CD14-positive monocyte (primary cell): ENCODE data around the gene S100A14. TPM values are rescaled to one million over a fixed set of nuclear protein-coding genes. Genes with fewer than 3 reads are reported as not detected.
"Not testable (repeated sequence)": the region's sequence is repeated elsewhere in the genome, so short reads cannot be mapped to it uniquely, and the experiment has no call there.

Source experiments
- DNase-seq, 3 donors: peaks; one replicate each; pipeline ENCODE4 v3.0.0-alpha.2; 2011 to 2022
- H2AFZ ChIP-seq: 2 replicates; pipeline ENCODE4 v1.6.0; 2012; ENCODE audit warnings: mild to moderate bottlenecking, low read depth, low read length, inconsistent platforms; ENCODE audit not compliant: insufficient read depth, poor library complexity, severe bottlenecking
- H3K27ac ChIP-seq, 2 donors: 1 replicate in 1 of 2; 2 replicates in 1 of 2; pipeline ENCODE4 v1.5.1; 2012 to 2013; ENCODE audit warnings: low read length in 2 of 2, control low read depth in 1 of 2, inconsistent platforms in 1 of 2, low read depth in 1 of 2, mild to moderate bottlenecking in 1 of 2
- H3K27me3 ChIP-seq, 2 donors: one replicate each; pipeline versions ENCODE4 v1.6.0 to v1.6.1; 2011 to 2013; ENCODE audit warnings: low read length in 2 of 2; ENCODE audit not compliant: control insufficient read depth in 2 of 2, insufficient read depth in 2 of 2
- H3K36me3 ChIP-seq, 2 donors: replicated peaks in 1 of 2; 1 replicate in 1 of 2; 2 replicates in 1 of 2; pipeline versions ENCODE4 v1.5.1 to v1.6.1; 2012 to 2013; ENCODE audit warnings: low read length in 2 of 2, control low read depth in 1 of 2, inconsistent platforms in 1 of 2, mild to moderate bottlenecking in 1 of 2; ENCODE audit not compliant: insufficient read depth in 2 of 2, control insufficient read depth in 1 of 2
- H3K4me1 ChIP-seq, 2 donors: 1 replicate in 1 of 2; 2 replicates in 1 of 2; pipeline versions ENCODE4 v1.5.1 to v1.6.1; 2012 to 2013; ENCODE audit warnings: low read length in 2 of 2, control low read depth in 1 of 2, inconsistent platforms in 1 of 2, mild to moderate bottlenecking in 1 of 2, moderate library complexity in 1 of 2; ENCODE audit not compliant: insufficient read depth in 2 of 2, control insufficient read depth in 1 of 2
- H3K4me2 ChIP-seq: replicated peaks from 2 replicates; pipeline ENCODE3; 2012; ENCODE audit warnings: low read length, moderate library complexity, mild to moderate bottlenecking; ENCODE audit not compliant: poor library complexity, severe bottlenecking; ENCODE audit errors: extremely low read depth
- H3K4me3 ChIP-seq, 3 experiments: fragments of 200-600 bp in 1 of 3; sonication (generic) in 1 of 3; replicated peaks in 1 of 3; 1 replicate in 2 of 3; 2 replicates in 1 of 3; pipeline ENCODE4 v1.5.1; 2011 to 2013; ENCODE audit warnings: low read length in 3 of 3, mild to moderate bottlenecking in 3 of 3, control low read depth in 2 of 3, low read depth in 2 of 3, inconsistent platforms in 1 of 3, moderate library complexity in 1 of 3
- H3K79me2 ChIP-seq: 2 replicates; pipeline ENCODE4 v1.6.0; 2012; ENCODE audit warnings: mild to moderate bottlenecking, control low read depth, inconsistent platforms, low read length, moderate library complexity; ENCODE audit not compliant: insufficient read depth
- H3K9ac ChIP-seq: 2 replicates; pipeline ENCODE4 v1.6.0; 2017; ENCODE audit warnings: low read length, mild to moderate bottlenecking; ENCODE audit not compliant: insufficient read depth, poor library complexity, severe bottlenecking
- H3K9me3 ChIP-seq, 2 donors: replicated peaks in 1 of 2; 1 replicate in 1 of 2; 2 replicates in 1 of 2; pipeline versions ENCODE4 v1.5.1 to v1.6.1; 2012 to 2013; ENCODE audit warnings: low read length in 2 of 2, control low read depth in 1 of 2; ENCODE audit not compliant: control insufficient read depth in 1 of 2, insufficient read depth in 1 of 2
- H4K20me1 ChIP-seq: 2 replicates; pipeline ENCODE4 v1.6.0; 2012; ENCODE audit warnings: mild to moderate bottlenecking, low read length, control low read depth, moderate library complexity; ENCODE audit not compliant: insufficient read depth
- H3K27ac Mint-ChIP-seq, 7 donors: one replicate each; pipeline ENCODE4 v1.8.0; 2020; ENCODE audit warnings: mild to moderate bottlenecking in 7 of 7, mixed read lengths in 7 of 7, moderate library complexity in 6 of 7, inconsistent platforms in 2 of 7
- H3K27me3 Mint-ChIP-seq, 3 donors: one replicate each; pipeline ENCODE4 v1.8.0; 2021 to 2022; ENCODE audit warnings: low read depth in 3 of 3, mild to moderate bottlenecking in 3 of 3, mixed read lengths in 3 of 3, moderate library complexity in 3 of 3, inconsistent platforms in 1 of 3
- H3K36me3 Mint-ChIP-seq, 2 donors: one replicate each; pipeline ENCODE4 v1.8.0; 2020; ENCODE audit warnings: mixed read lengths in 2 of 2, inconsistent platforms in 1 of 2, mild to moderate bottlenecking in 1 of 2
- H3K4me1 Mint-ChIP-seq: one replicate; pipeline ENCODE4 v1.8.0; 2020; ENCODE audit warnings: mild to moderate bottlenecking, mixed read lengths
- H3K4me3 Mint-ChIP-seq, 2 donors: one replicate each; pipeline ENCODE4 v1.8.0; 2020; ENCODE audit warnings: mild to moderate bottlenecking in 2 of 2, mixed read lengths in 2 of 2, moderate library complexity in 1 of 2
- H3K9me3 Mint-ChIP-seq, 7 donors: one replicate each; pipeline ENCODE4 v1.8.0; 2020 to 2022; ENCODE audit warnings: mixed read lengths in 7 of 7, mild to moderate bottlenecking in 6 of 7, moderate library complexity in 6 of 7, inconsistent platforms in 2 of 7
- CTCF ChIP-seq: fragments of 200-600 bp; IDR thresholded peaks from one replicate; pipeline ENCODE4 v1.8.0; 2022; ENCODE audit warnings: antibody characterized with exemption, mild to moderate bottlenecking
- WGBS: methylation state at CpG from one replicate; pipeline ENCODE4 v1.1.5; 2013; ENCODE audit warnings: missing lambda C conversion rate; ENCODE audit not compliant: insufficient coverage; 5-methylcytosine and 5-hydroxymethylcytosine counted together
- intact Hi-C, 2 donors: fragments of 100-400 bp; cut with micrococcal nuclease; formaldehyde crosslinking; loops; one replicate each; pipeline versions ENCODE4 v1.15.0 to v1.15.1; 2023
- polyA plus RNA-seq, 3 donors: library from polyadenylated mRNA; depleted of rRNA in 1 of 3; unstranded in 2 of 3; stranded (reverse) in 1 of 3; fragments of 300-500 nt in 2 of 3; fragments of >200 nt in 1 of 3; fragmentation: Illumina TruSeq in 2 of 3; gene quantifications; 1 replicate in 2 of 3; 2 replicates in 1 of 3; pipeline ENCODE4 v1.2.3, GENCODE V29; 2012 to 2021

S100A14 gene
- polyA plus RNA-seq, 3 donors = 0.08 TPM; not detected in 2

- no peak for DNase-seq
- no peaks in the 10 kb centered on the region for H3K79me2 ChIP-seq
- Mint-ChIP-seq H3K4me3 (no peak overlapping the region), H3K4me1 (peaks cover 4% of the 10 kb centered on the region), H3K9me3 (peaks cover 0 to 3% (median 0%) of the 10 kb centered on the region in 7 donors), H3K27ac (no peak overlapping the region), H3K36me3 (no peaks in the 10 kb centered on the region), H3K27me3 (peaks cover 4 to 11% (median 4%) of the 10 kb centered on the region in 3 donors)
- H3K4me2 ChIP-seq = no peak overlapping the region
- no peak overlapping the region for H2AFZ ChIP-seq
- no peaks in the 10 kb centered on the region for H3K4me1 ChIP-seq
- no peak overlapping the region for H3K4me3 ChIP-seq
- intact Hi-C loops = no loop called here
- no peaks in the 10 kb centered on the region for H3K27me3 ChIP-seq
- no peaks in the 10 kb centered on the region for H4K20me1 ChIP-seq
- H3K9me3 ChIP-seq = no peaks in the 10 kb centered on the region
- TF ChIP-seq CTCF = no peak
- H3K27ac ChIP-seq = no peak overlapping the region
- WGBS = no CpG with 5 or more reads among the region's 1 CpG
- H3K36me3 ChIP-seq = no peaks in the 10 kb centered on the region
- H3K9ac ChIP-seq = no peak overlapping the region
These were observed 31.1 kb downstream of the S100A14 start for GRCh38 chr1:153585006-153585405.

- TF ChIP-seq CTCF = no peak
- Histone ChIP-seq H4K20me1 (no peaks in the 10 kb centered on the region), H3K4me2 (no peak overlapping the region), H3K79me2 (no peaks in the 10 kb centered on the region), H3K27me3 (no peaks in the 10 kb centered on the region), H3K4me3 (no peak overlapping the region), H3K9ac (no peak overlapping the region), H3K4me1 (no peaks in the 10 kb centered on the region), H2AFZ (no peak overlapping the region), H3K27ac (no peak overlapping the region), H3K36me3 (no peaks in the 10 kb centered on the region), H3K9me3 (no peaks in the 10 kb centered on the region)
- no CpG with 5 or more reads among the region's 2 CpGs for WGBS
- Mint-ChIP-seq H3K27ac (no peak overlapping the region), H3K9me3 (peaks cover 0 to 3% (median 0%) of the 10 kb centered on the region in 7 donors), H3K27me3 (peaks cover 4 to 8% (median 7%) of the 10 kb centered on the region in 3 donors), H3K4me1 (peaks cover 4% of the 10 kb centered on the region), H3K4me3 (no peak overlapping the region), H3K36me3 (no peaks in the 10 kb centered on the region)
- intact Hi-C loops = no loop called here
- DNase-seq = no peak
These were observed 32.1 kb downstream of the S100A14 start for GRCh38 chr1:153583976-153584375.

GRCh38 chr1:153583514-153583913 is 32.6 kb downstream of the S100A14 start:
- H3K4me3 Mint-ChIP-seq, H3K9me3 Mint-ChIP-seq, H3K27me3 Mint-ChIP-seq, H3K4me1 Mint-ChIP-seq, H3K27ac Mint-ChIP-seq, H3K4me1 ChIP-seq, H2AFZ ChIP-seq, H3K27ac ChIP-seq, H3K36me3 Mint-ChIP-seq, H4K20me1 ChIP-seq, DNase-seq, H3K79me2 ChIP-seq, H3K4me2 ChIP-seq, H3K4me3 ChIP-seq, H3K9me3 ChIP-seq, H3K27me3 ChIP-seq, intact Hi-C loops, H3K9ac ChIP-seq, H3K36me3 ChIP-seq: not testable (repeated sequence)
- 100% methylated on average over 1 of the region's 3 CpGs for WGBS
